Upper lobe of left lung (tissue), 4 donors: ENCODE results near the gene KIR2DL1.
"Not testable (repeated sequence)": the region's sequence is repeated elsewhere in the genome, so short reads cannot be mapped to it uniquely, and the experiment has no call there.

Experiments
- CTCF ChIP-seq, 6 experiments: fragments of 450-650 bp in 4 of 6; fragments of 200-600 bp in 2 of 6; sonication (generic) in 2 of 6; IDR thresholded peaks; one replicate each; pipeline ENCODE4 v1.5.1; 2016 to 2019; ENCODE audit warnings: antibody characterized with exemption in 6 of 6
- POLR2A ChIP-seq, 4 donors: fragments of 450-650 bp; IDR thresholded peaks; one replicate each; pipeline ENCODE4 v1.5.1; 2016 to 2017; ENCODE audit warnings: antibody characterized with exemption in 4 of 4, mild to moderate bottlenecking in 2 of 4

GRCh38 chr19:54771018-54771960 is 1.7 kb downstream of the KIR2DL1 start:
- not testable (repeated sequence) for TF ChIP-seq CTCF, POLR2A (IDR thresholded peaks at IDR 0.05)
